ENCODE data around the gene CLEC7A. TPM values are rescaled to one million over a fixed set of nuclear protein-coding genes. Genes with fewer than 3 reads are reported as not detected.

Gene CLEC7A
- total RNA-seq, 1 donor from 2014 or later: not detected

- Mint-ChIP-seq H3K27ac (ENCODE audit: unreplicated experiment) (no peak overlapping the region), H3K4me3 (ENCODE audit: unreplicated experiment) (peak overlapping the region; percentile 89), H3K4me1 (ENCODE audit: unreplicated experiment) (peaks cover 6% of the 10 kb centered on the region), H3K36me3 (ENCODE audit: low read depth, unreplicated experiment) (no peaks in the 10 kb centered on the region), H3K27me3 (ENCODE audit: unreplicated experiment) (peaks cover 5% of the 10 kb centered on the region), H3K9me3 (ENCODE audit: unreplicated experiment) (no peaks in the 10 kb centered on the region)
- no peak for DNase-seq (ENCODE audit: low spot score)
- TF ChIP-seq CTCF (IDR thresholded peaks at IDR 0.05; ENCODE audit: unreplicated experiment): no peak
These were observed 24.1 kb upstream of the CLEC7A start for GRCh38 chr12:10154145-10154496.

- Mint-ChIP-seq H3K27me3 (ENCODE audit: unreplicated experiment) (peaks cover 5% of the 10 kb centered on the region), H3K36me3 (ENCODE audit: low read depth, unreplicated experiment) (no peaks in the 10 kb centered on the region), H3K4me3 (ENCODE audit: unreplicated experiment) (peak overlapping the region; percentile 89), H3K4me1 (ENCODE audit: unreplicated experiment) (peaks cover 6% of the 10 kb centered on the region), H3K9me3 (ENCODE audit: unreplicated experiment) (no peaks in the 10 kb centered on the region), H3K27ac (ENCODE audit: unreplicated experiment) (no peak overlapping the region)
- peak; percentile 98 for TF ChIP-seq CTCF (IDR thresholded peaks at IDR 0.05; ENCODE audit: unreplicated experiment)
- peak; percentile 67 for DNase-seq (ENCODE audit: low spot score)
These were observed 23.5 kb upstream of the CLEC7A start for GRCh38 chr12:10153271-10154144.

- Mint-ChIP-seq H3K36me3 (ENCODE audit: low read depth, unreplicated experiment) (no peaks in the 10 kb centered on the region), H3K4me1 (ENCODE audit: unreplicated experiment) (peaks cover 6% of the 10 kb centered on the region), H3K9me3 (ENCODE audit: unreplicated experiment) (no peaks in the 10 kb centered on the region), H3K4me3 (ENCODE audit: unreplicated experiment) (no peak overlapping the region), H3K27me3 (ENCODE audit: unreplicated experiment) (peaks cover 5% of the 10 kb centered on the region), H3K27ac (ENCODE audit: unreplicated experiment) (no peak overlapping the region)
- no peak for TF ChIP-seq CTCF (IDR thresholded peaks at IDR 0.05; ENCODE audit: unreplicated experiment)
- DNase-seq (ENCODE audit: low spot score): no peak
These were observed 21.6 kb upstream of the CLEC7A start for GRCh38 chr12:10151621-10152020.

- no peak for DNase-seq (ENCODE audit: low spot score)
- Mint-ChIP-seq H3K27me3 (ENCODE audit: unreplicated experiment) (no peaks in the 10 kb centered on the region), H3K9me3 (ENCODE audit: unreplicated experiment) (no peaks in the 10 kb centered on the region), H3K4me3 (ENCODE audit: unreplicated experiment) (no peak overlapping the region), H3K4me1 (ENCODE audit: unreplicated experiment) (no peaks in the 10 kb centered on the region), H3K36me3 (ENCODE audit: low read depth, unreplicated experiment) (no peaks in the 10 kb centered on the region), H3K27ac (ENCODE audit: unreplicated experiment) (no peak overlapping the region)
- TF ChIP-seq CTCF (IDR thresholded peaks at IDR 0.05; ENCODE audit: unreplicated experiment): no peak
These were observed 17.9 kb upstream of the CLEC7A start for GRCh38 chr12:10147714-10148403.

All from endothelial cell (in vitro differentiated cells).